Measurements from ENCODE around the gene PYGM. TPM values are rescaled to one million over a fixed set of nuclear protein-coding genes. Genes with fewer than 3 reads are reported as not detected.
A peak's percentile ranks its signal among the peaks of the same experiment; 100 is the strongest.

The PYGM gene
- total RNA-seq, 2 donors from 2014 or later, result 4.7 to 5.6 TPM

- H3K36me3 Mint-ChIP-seq, result peaks cover 6% of the 10 kb centered on the region
- DNase-seq (ENCODE audit: low spot score), result no peak
- H3K27ac Mint-ChIP-seq, result peak overlapping the region in 1 of 2 donors; percentile 14
- H3K4me1 Mint-ChIP-seq (ENCODE audit: low read depth in 2 of 2), result peaks cover 39 to 42% of the 10 kb centered on the region in 2 donors
- H3K4me3 Mint-ChIP-seq, result no peak overlapping the region
- H3K27me3 Mint-ChIP-seq, result no peaks in the 10 kb centered on the region
- no peak for ATAC-seq
- no peaks in the 10 kb centered on the region for H3K9me3 Mint-ChIP-seq
These were observed 1.3 kb downstream of the PYGM start for GRCh38 chr11:64758330-64759079.

GRCh38 chr11:64757549-64758329, 2.0 kb downstream of the PYGM start:
- ATAC-seq, result no peak
- Mint-ChIP-seq H3K9me3 (no peaks in the 10 kb centered on the region), H3K4me3 (no peak overlapping the region), H3K36me3 (peaks cover 5% of the 10 kb centered on the region), H3K27ac (peak overlapping the region in 1 of 2 donors; percentile 21), H3K4me1 (ENCODE audit: low read depth in 2 of 2) (peaks cover 31 to 38% of the 10 kb centered on the region in 2 donors), H3K27me3 (no peaks in the 10 kb centered on the region)
- no peak for DNase-seq (ENCODE audit: low spot score)

GRCh38 chr11:64755681-64756361, 4.0 kb downstream of the PYGM start:
- Mint-ChIP-seq H3K9me3 (no peaks in the 10 kb centered on the region), H3K4me3 (no peak overlapping the region), H3K27ac (no peak overlapping the region), H3K27me3 (no peaks in the 10 kb centered on the region), H3K4me1 (ENCODE audit: low read depth in 2 of 2) (peaks cover 14 to 28% of the 10 kb centered on the region in 2 donors), H3K36me3 (no peaks in the 10 kb centered on the region)
- ATAC-seq (no peak), DNase-seq (ENCODE audit: low spot score) (peak; percentile 58)

- peaks cover 9 to 30% of the 10 kb centered on the region in 2 donors for H3K4me1 Mint-ChIP-seq (ENCODE audit: low read depth in 2 of 2)
- H3K27me3 Mint-ChIP-seq, result no peaks in the 10 kb centered on the region
- no peak overlapping the region for H3K27ac Mint-ChIP-seq
- no peak overlapping the region for H3K4me3 Mint-ChIP-seq
- ATAC-seq, result no peak
- no peaks in the 10 kb centered on the region for H3K9me3 Mint-ChIP-seq
- H3K36me3 Mint-ChIP-seq, result no peaks in the 10 kb centered on the region
- no peak for DNase-seq (ENCODE audit: low spot score)
These were observed 4.7 kb downstream of the PYGM start for GRCh38 chr11:64754919-64755662.

GRCh38 chr11:64754124-64754918, 5.5 kb downstream of the PYGM start:
- H3K27ac Mint-ChIP-seq, result no peak overlapping the region
- H3K36me3 Mint-ChIP-seq, result no peaks in the 10 kb centered on the region
- H3K9me3 Mint-ChIP-seq, result no peaks in the 10 kb centered on the region
- no peaks in the 10 kb centered on the region for H3K27me3 Mint-ChIP-seq
- no peak for ATAC-seq
- DNase-seq (ENCODE audit: low spot score), result no peak
- peaks cover 4 to 23% of the 10 kb centered on the region in 2 donors for H3K4me1 Mint-ChIP-seq (ENCODE audit: low read depth in 2 of 2)
- H3K4me3 Mint-ChIP-seq, result no peak overlapping the region

GRCh38 chr11:64753380-64754123, 6.2 kb downstream of the PYGM start:
- Mint-ChIP-seq H3K4me3 (no peak overlapping the region), H3K27ac (no peak overlapping the region), H3K9me3 (no peaks in the 10 kb centered on the region), H3K27me3 (no peaks in the 10 kb centered on the region), H3K36me3 (no peaks in the 10 kb centered on the region), H3K4me1 (ENCODE audit: low read depth in 2 of 2) (peaks cover 4 to 22% of the 10 kb centered on the region in 2 donors)
- DNase-seq (ENCODE audit: low spot score) (no peak), ATAC-seq (peak in 1 of 2 donors; percentile 11)

GRCh38 chr11:64753019-64753379, 6.8 kb downstream of the PYGM start:
- H3K4me1 Mint-ChIP-seq (ENCODE audit: low read depth in 2 of 2), result peaks cover 4 to 25% of the 10 kb centered on the region in 2 donors
- ATAC-seq (no peak), DNase-seq (ENCODE audit: low spot score) (no peak)
- H3K27ac Mint-ChIP-seq, result no peak overlapping the region
- H3K36me3 Mint-ChIP-seq, result no peaks in the 10 kb centered on the region
- no peaks in the 10 kb centered on the region for H3K27me3 Mint-ChIP-seq
- no peaks in the 10 kb centered on the region for H3K9me3 Mint-ChIP-seq
- H3K4me3 Mint-ChIP-seq, result no peak overlapping the region

GRCh38 chr11:64752175-64752970, 7.4 kb downstream of the PYGM start:
- ATAC-seq (no peak), DNase-seq (ENCODE audit: low spot score) (no peak)
- Mint-ChIP-seq H3K36me3 (no peaks in the 10 kb centered on the region), H3K27ac (no peak overlapping the region), H3K27me3 (no peaks in the 10 kb centered on the region), H3K4me3 (no peak overlapping the region), H3K4me1 (ENCODE audit: low read depth in 2 of 2) (peaks cover under 1 to 21% of the 10 kb centered on the region in 2 donors), H3K9me3 (no peaks in the 10 kb centered on the region)

GRCh38 chr11:64751580-64751979, 8.2 kb downstream of the PYGM start:
- ATAC-seq (no peak), DNase-seq (ENCODE audit: low spot score) (no peak)
- Mint-ChIP-seq H3K4me1 (ENCODE audit: low read depth in 2 of 2) (peaks cover 0 to 20% of the 10 kb centered on the region in 2 donors), H3K36me3 (no peaks in the 10 kb centered on the region), H3K4me3 (no peak overlapping the region), H3K27ac (no peak overlapping the region), H3K9me3 (no peaks in the 10 kb centered on the region), H3K27me3 (no peaks in the 10 kb centered on the region)

GRCh38 chr11:64751136-64751535, 8.6 kb downstream of the PYGM start:
- H3K9me3 Mint-ChIP-seq, result no peaks in the 10 kb centered on the region
- H3K27me3 Mint-ChIP-seq, result no peaks in the 10 kb centered on the region
- H3K4me3 Mint-ChIP-seq, result no peak overlapping the region
- H3K36me3 Mint-ChIP-seq, result no peaks in the 10 kb centered on the region
- no peak for DNase-seq (ENCODE audit: low spot score)
- H3K27ac Mint-ChIP-seq, result peak overlapping the region in 1 of 2 donors; percentile 4
- ATAC-seq, result no peak
- H3K4me1 Mint-ChIP-seq (ENCODE audit: low read depth in 2 of 2), result peaks cover 0 to 20% of the 10 kb centered on the region in 2 donors

GRCh38 chr11:64750361-64751054, 9.3 kb downstream of the PYGM start:
- no peaks in the 10 kb centered on the region for H3K27me3 Mint-ChIP-seq
- peak overlapping the region in 1 of 2 donors; percentile 4 for H3K27ac Mint-ChIP-seq
- peaks cover 0 to 20% of the 10 kb centered on the region in 2 donors for H3K4me1 Mint-ChIP-seq (ENCODE audit: low read depth in 2 of 2)
- no peak for ATAC-seq
- no peaks in the 10 kb centered on the region for H3K9me3 Mint-ChIP-seq
- H3K4me3 Mint-ChIP-seq, result no peak overlapping the region
- DNase-seq (ENCODE audit: low spot score), result no peak
- H3K36me3 Mint-ChIP-seq, result no peaks in the 10 kb centered on the region
